ENCODE measurements around the gene NPDC1. TPM values are rescaled to one million over a fixed set of nuclear protein-coding genes. Genes with fewer than 3 reads are reported as not detected.

The NPDC1 gene
- total RNA-seq, 1 donor from 2014 or later = 47.7 TPM

- H3K4me3 ChIP-seq (ENCODE audit: low read depth, low read length) = no peak overlapping the region
- peak; percentile 52 for TF ChIP-seq CTCF (conservative IDR thresholded peaks at IDR 0.05; ENCODE audit: low read depth, low read length)
- no peak for DNase-seq (ENCODE audit: low read depth)
Observed at GRCh38 chr9:137049544-137050449, 3.8 kb upstream of the NPDC1 start.

DNA sequence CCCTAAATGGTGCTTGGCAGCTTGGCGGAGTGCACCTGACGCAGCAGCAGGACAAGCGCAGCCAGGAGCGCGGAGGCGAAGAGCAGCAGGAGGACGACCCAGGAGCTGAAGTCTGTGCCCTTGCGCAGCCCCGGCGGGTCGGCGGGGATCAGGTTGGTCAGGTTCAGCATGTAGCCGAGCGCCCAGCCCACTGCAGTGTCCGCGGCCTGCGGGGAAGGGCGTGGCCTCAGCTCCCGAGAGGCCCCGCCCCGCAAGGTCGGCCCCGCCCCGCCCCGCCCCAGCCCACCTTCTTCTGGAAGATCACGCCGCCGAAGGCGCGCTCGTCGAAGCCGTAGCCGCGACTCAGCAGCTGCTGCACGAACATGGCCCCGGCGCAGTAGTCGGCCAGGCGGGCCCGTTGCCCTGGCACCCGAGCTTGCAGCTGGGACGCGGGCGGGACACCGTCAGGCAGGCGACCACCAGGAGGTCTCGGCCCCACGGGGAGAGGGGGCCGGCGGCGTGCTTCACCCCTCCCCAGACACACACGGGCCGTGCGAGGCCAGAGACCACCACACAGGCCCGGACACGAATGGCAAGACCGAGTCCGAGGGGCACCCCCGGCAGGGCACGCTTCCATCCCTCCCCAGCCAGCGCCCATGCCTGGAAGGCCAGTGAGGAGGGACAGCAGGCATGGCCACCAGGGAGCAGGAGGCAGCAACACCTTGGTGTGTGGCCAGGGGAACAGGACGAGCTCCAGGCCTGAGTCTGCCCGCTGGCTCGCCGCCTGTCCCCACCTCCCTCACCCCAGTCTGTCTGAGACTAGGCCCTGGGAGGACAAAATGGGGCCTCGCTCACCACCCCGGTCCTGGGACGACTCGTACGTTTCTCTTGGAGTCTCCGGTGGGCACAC, 2.9 kb upstream of the NPDC1 start:
- H3K4me3 ChIP-seq (ENCODE audit: low read depth, low read length) = no peak overlapping the region
- no peak for DNase-seq (ENCODE audit: low read depth)
- TF ChIP-seq CTCF (conservative IDR thresholded peaks at IDR 0.05; ENCODE audit: low read depth, low read length) = no peak

- H3K4me3 ChIP-seq (ENCODE audit: low read depth, low read length) = peak overlapping the region; percentile 71
- no peak for DNase-seq (ENCODE audit: low read depth)
- no peak for TF ChIP-seq CTCF (conservative IDR thresholded peaks at IDR 0.05; ENCODE audit: low read depth, low read length)
Observed at GRCh38 chr9:137045294-137046087, 486 bp downstream of the NPDC1 start.

DNA sequence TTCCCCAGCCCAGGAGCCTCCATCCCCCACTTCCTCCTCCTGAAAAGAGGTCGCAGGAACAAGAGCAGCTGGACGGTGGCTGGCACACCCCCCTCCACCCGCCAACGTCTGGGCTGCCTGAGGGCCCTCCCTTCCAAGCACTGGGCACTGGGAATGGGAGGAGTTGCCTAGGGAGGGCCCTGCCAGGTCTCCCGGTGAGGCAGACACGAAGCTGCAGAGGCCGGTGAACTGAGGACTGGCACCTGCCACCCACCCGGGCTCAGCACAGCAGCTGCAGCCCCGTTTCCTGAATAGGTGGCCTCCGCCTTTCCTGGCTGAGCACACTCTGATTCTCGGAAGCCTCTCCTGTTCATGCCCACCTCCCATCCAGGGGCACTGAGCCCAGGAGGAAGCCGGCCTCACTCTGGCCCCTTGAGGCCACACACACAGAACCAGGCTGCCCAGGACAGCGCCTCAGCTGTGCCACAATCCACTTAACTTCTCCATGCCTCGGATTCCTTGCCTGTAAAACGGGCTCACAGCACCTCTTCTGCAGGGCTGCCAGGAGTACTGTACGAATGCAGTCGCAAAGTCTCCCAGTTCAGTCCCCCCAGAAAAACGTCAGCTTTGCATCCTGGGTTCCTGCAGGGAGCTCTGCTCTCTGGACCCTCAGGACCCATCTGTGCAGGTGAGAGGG, 1.3 kb downstream of the NPDC1 start:
- DNase-seq (ENCODE audit: low read depth) = no peak
- TF ChIP-seq CTCF (conservative IDR thresholded peaks at IDR 0.05; ENCODE audit: low read depth, low read length) = no peak
- peak overlapping the region; percentile 71 for H3K4me3 ChIP-seq (ENCODE audit: low read depth, low read length)

GRCh38 chr9:137044037-137044436, 1.9 kb downstream of the NPDC1 start:
- no peak for DNase-seq (ENCODE audit: low read depth)
- TF ChIP-seq CTCF (conservative IDR thresholded peaks at IDR 0.05; ENCODE audit: low read depth, low read length) = no peak
- peak overlapping the region; percentile 71 for H3K4me3 ChIP-seq (ENCODE audit: low read depth, low read length)
